PC-3 (cell line): ENCODE results near the gene TRAPPC3L. TPM values are rescaled to one million over a fixed set of nuclear protein-coding genes. Genes with fewer than 3 reads are reported as not detected.

Experiments
- ATAC-seq: fragments of 200-7000 bp; cut with Tn5 transposase; 2 replicates; pipeline ENCODE4 v1.9.1; 2020; ENCODE audit warnings: mild to moderate bottlenecking, moderate library complexity
- BruUV-seq: library from RNA; stranded (reverse); fragments of 400-500 nt; replicated peaks from 2 replicates; lab custom pipeline; 2021; lab: Mats Ljungman, UMichigan
- CTCF ChIA-PET: fragments of 300-600 bp; sonication (Branson Sonifier 250); formaldehyde crosslinking; loops from one replicate; lab custom pipeline; 2022; ENCODE audit warnings: antibody characterized with exemption; lab: Charles Lee
- POLR2A ChIA-PET: fragments of 300-600 bp; sonication (Branson Sonifier 250); formaldehyde crosslinking; loops from one replicate; lab custom pipeline; 2022; ENCODE audit warnings: antibody characterized with exemption; ENCODE audit not compliant: unreplicated experiment; lab: Charles Lee
- DNase-seq: peaks from one replicate; pipeline ENCODE4 v3.0.0-alpha.2; 2015
- H2AFZ ChIP-seq: fragments of 300-600 bp; sonication (generic); 2 replicates; pipeline ENCODE4 v1.6.0; 2016; ENCODE audit warnings: antibody characterized with exemption, low read length
- H3F3A ChIP-seq: fragments of 300-600 bp; sonication (generic); one replicate; pipeline ENCODE4 v1.6.0; 2017; ENCODE audit warnings: antibody characterized with exemption, low read length, control low read depth, mild to moderate bottlenecking; ENCODE audit not compliant: unreplicated experiment
- H3K27ac ChIP-seq: fragments of 300-600 bp; sonication (generic); 2 replicates; pipeline ENCODE4 v1.5.1; 2016; ENCODE audit warnings: mild to moderate bottlenecking, low read length
- H3K27me3 ChIP-seq: fragments of 300-600 bp; sonication (generic); 2 replicates; pipeline ENCODE4 v1.6.1; 2016; ENCODE audit warnings: low read length, mixed read lengths
- H3K36me3 ChIP-seq: fragments of 300-600 bp; sonication (generic); 2 replicates; pipeline ENCODE4 v1.6.1; 2016; ENCODE audit warnings: low read depth, mixed run types, low read length, mixed read lengths
- H3K4me1 ChIP-seq: fragments of 300-600 bp; sonication (generic); 2 replicates; pipeline ENCODE4 v1.5.1; 2016; ENCODE audit warnings: low read length; ENCODE audit not compliant: insufficient read depth
- H3K4me2 ChIP-seq: fragments of 300-600 bp; sonication (generic); 2 replicates; pipeline ENCODE4 v1.6.0; 2016; ENCODE audit warnings: low read length
- H3K4me3 ChIP-seq: fragments of 300-600 bp; sonication (generic); 2 replicates; pipeline ENCODE4 v1.5.1; 2016; ENCODE audit warnings: mild to moderate bottlenecking, low read length, mixed read lengths
- H3K79me2 ChIP-seq: fragments of 300-600 bp; sonication (generic); 2 replicates; pipeline ENCODE4 v1.6.1; 2017; ENCODE audit warnings: low read length, mixed read lengths
- H3K9ac ChIP-seq: fragments of 300-600 bp; sonication (generic); 2 replicates; pipeline ENCODE4 v1.6.0; 2016; ENCODE audit warnings: mild to moderate bottlenecking, low read length
- H3K9me2 ChIP-seq: fragments of 300-600 bp; sonication (generic); replicated peaks from 2 replicates; pipeline ENCODE4 v1.6.1; 2016; ENCODE audit warnings: mixed run types, low read length, mixed read lengths
- H3K9me3 ChIP-seq: fragments of 300-600 bp; sonication (generic); 2 replicates; pipeline ENCODE4 v1.6.1; 2016; ENCODE audit warnings: low read length, mixed read lengths
- H4K20me1 ChIP-seq: fragments of 300-600 bp; sonication (generic); 2 replicates; pipeline ENCODE4 v1.6.1; 2016; ENCODE audit warnings: low read length, mixed read lengths
- EZH2 ChIP-seq: fragments of 300-600 bp; sonication (generic); IDR thresholded peaks from one replicate; pipeline ENCODE4 v1.6.1; 2017; ENCODE audit warnings: antibody characterized with exemption, mild to moderate bottlenecking, low read length; ENCODE audit not compliant: unreplicated experiment
- EZH2phosphoT487 ChIP-seq: fragments of 300-600 bp; sonication (generic); IDR thresholded peaks from 2 replicates; pipeline ENCODE4 v1.6.1; 2018; ENCODE audit warnings: mild to moderate bottlenecking, antibody characterized with exemption, low read length, borderline replicate concordance
- intact Hi-C: fragments of 100-400 bp; cut with micrococcal nuclease; formaldehyde crosslinking; loops from 2 replicates; pipeline ENCODE4 v1.9.0; 2023
- total RNA-seq: library from RNA; depleted of rRNA; stranded (reverse); fragments of >200 nt; gene quantifications from 2 replicates; pipeline ENCODE4 v1.2.3, GENCODE V29; 2014
- TF ChIP-seq, protein P1 (sequence below): fragments of 300-600 bp; sonication (generic); conservative IDR thresholded peaks from 2 replicates; pipeline ENCODE4 v1.5.1; 2017; ENCODE audit warnings: antibody characterized with exemption, low read depth, mild to moderate bottlenecking, low read length

Gene TRAPPC3L
- total RNA-seq, 1 experiment from 2014 or later, result not detected

DNA sequence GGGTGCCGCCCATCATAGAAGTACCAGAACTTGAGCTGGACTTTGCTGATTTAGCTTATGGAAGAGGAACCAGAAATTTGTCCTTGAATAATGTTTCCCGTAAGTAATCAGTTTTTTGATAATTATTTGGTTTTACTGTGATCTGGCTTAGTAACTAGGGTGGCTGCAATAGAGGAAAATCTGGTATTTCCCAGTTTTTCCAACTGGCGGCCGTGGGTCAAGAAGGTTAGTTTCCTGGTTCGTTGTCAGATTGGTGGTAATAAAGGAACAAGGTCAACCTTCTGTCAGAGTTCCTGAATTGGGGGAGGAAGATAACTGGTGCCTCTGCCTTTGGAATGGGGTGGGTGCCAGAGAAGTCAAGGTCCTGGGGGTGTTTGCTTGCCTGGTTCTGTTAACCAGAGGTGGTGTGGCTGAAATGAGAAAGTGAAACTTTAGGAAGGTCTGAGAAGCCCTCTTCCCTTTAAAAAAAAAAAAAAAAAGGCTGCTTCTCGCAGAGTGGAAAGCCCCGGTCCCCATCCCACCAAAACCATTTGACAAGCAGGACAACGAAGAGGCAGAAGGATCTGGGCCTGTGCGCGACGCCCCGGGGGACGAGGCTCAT is 84.1 kb downstream of the TRAPPC3L start, which contains the start of gene CALHM6:
Gene CALHM6 (plus strand): TSS at position 45 of the 601 bp plus-strand sequence. CDS start 555 bp downstream, at position 600.
- H3K27ac ChIP-seq, result no peak within 1 kb of the TSS
- DNase-seq (no peak), ATAC-seq (no peak)
- no TSS peak for BruUV-seq
- no peak within 1 kb of the TSS for H3K9ac ChIP-seq
- intact Hi-C loops, result no loop called here
- H3K27me3 ChIP-seq, result peaks cover 22% of the 10 kb centered on the region
- no peaks in the 10 kb centered on the region for H3K36me3 ChIP-seq
- no peaks in the 10 kb centered on the region for H3K9me2 ChIP-seq
- no peaks in the 10 kb centered on the region for H3F3A ChIP-seq
- ChIA-PET POLR2A (no interaction called here), CTCF (no interaction called here)
- H3K9me3 ChIP-seq, result no peaks in the 10 kb centered on the region
- no peak within 1 kb of the TSS for H3K4me2 ChIP-seq
- TF ChIP-seq EZH2phosphoT487, result no peak
- TF ChIP-seq EZH2, result no peak
- TF ChIP-seq, protein P1, sequence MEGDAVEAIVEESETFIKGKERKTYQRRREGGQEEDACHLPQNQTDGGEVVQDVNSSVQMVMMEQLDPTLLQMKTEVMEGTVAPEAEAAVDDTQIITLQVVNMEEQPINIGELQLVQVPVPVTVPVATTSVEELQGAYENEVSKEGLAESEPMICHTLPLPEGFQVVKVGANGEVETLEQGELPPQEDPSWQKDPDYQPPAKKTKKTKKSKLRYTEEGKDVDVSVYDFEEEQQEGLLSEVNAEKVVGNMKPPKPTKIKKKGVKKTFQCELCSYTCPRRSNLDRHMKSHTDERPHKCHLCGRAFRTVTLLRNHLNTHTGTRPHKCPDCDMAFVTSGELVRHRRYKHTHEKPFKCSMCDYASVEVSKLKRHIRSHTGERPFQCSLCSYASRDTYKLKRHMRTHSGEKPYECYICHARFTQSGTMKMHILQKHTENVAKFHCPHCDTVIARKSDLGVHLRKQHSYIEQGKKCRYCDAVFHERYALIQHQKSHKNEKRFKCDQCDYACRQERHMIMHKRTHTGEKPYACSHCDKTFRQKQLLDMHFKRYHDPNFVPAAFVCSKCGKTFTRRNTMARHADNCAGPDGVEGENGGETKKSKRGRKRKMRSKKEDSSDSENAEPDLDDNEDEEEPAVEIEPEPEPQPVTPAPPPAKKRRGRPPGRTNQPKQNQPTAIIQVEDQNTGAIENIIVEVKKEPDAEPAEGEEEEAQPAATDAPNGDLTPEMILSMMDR, result no peak
- H3K4me3 ChIP-seq, result no peak within 1 kb of the TSS
- H4K20me1 ChIP-seq, result no peaks in the 10 kb centered on the region
- no peaks in the 10 kb centered on the region for H3K4me1 ChIP-seq
- H3K79me2 ChIP-seq, result no peaks in the 10 kb centered on the region
- no peak within 1 kb of the TSS for H2AFZ ChIP-seq

DNA sequence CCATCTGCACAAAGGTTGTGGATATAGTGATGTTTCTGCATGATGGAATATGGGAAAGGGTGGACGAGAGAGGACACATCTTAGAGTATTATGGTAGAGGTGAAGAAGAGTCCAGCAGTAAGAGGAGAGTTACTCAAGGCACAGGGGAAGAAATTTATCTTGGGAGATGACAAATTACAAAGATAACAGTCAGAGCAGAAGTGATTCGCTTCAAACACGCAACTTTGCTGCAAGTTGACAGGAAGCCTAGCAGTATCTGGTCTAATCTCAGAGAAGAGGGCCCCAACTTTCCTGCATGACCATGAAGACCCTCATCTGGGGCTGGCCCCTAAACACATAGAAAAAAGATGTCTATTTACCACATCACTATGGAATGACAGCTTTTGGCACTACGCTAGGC is 85.6 kb downstream of the TRAPPC3L start:
- ATAC-seq (no peak), DNase-seq (no peak)
- H3K27ac ChIP-seq, result no peak overlapping the region
- no peaks in the 10 kb centered on the region for H3K79me2 ChIP-seq
- no peak overlapping the region for H3K4me2 ChIP-seq
- no peaks in the 10 kb centered on the region for H3K4me1 ChIP-seq
- H3K9me3 ChIP-seq, result no peaks in the 10 kb centered on the region
- ChIA-PET CTCF (no interaction called here), POLR2A (no interaction called here)
- BruUV-seq, result no TSS peak
- H2AFZ ChIP-seq, result no peak overlapping the region
- no peak for TF ChIP-seq EZH2
- TF ChIP-seq EZH2phosphoT487, result no peak
- TF ChIP-seq, protein P1, result no peak
- no peak overlapping the region for H3K4me3 ChIP-seq
- H3K36me3 ChIP-seq, result no peaks in the 10 kb centered on the region
- intact Hi-C loops, result no loop called here
- H3F3A ChIP-seq, result no peaks in the 10 kb centered on the region
- no peak overlapping the region for H3K9ac ChIP-seq
- H3K9me2 ChIP-seq, result no peaks in the 10 kb centered on the region
- H4K20me1 ChIP-seq, result no peaks in the 10 kb centered on the region
- H3K27me3 ChIP-seq, result peaks cover 22% of the 10 kb centered on the region

DNA sequence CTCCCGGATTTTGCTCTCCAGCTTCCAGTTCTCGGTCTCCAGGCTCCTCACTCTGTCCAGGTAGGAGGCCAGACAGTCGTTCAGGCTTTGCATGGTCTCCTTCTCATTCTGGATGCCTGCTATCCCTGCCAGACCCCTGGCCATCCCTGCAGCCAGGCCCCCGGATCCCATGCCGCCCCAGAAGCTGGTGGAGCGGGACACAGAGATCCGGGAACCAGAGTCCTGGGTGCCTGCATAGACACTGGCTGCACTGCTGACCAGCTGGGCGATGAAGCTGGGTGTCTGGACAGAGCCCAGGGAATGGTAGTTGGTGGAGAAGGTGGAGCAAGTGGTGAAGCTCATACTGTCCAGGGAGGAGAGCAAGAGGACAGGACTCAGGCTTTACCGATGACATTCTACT is 87.2 kb downstream of the TRAPPC3L start:
- no peak overlapping the region for H3K4me3 ChIP-seq
- H3K9me2 ChIP-seq, result no peaks in the 10 kb centered on the region
- TF ChIP-seq EZH2, result no peak
- TF ChIP-seq, protein P1, result no peak
- no peak for TF ChIP-seq EZH2phosphoT487
- H3F3A ChIP-seq, result no peaks in the 10 kb centered on the region
- no peaks in the 10 kb centered on the region for H3K36me3 ChIP-seq
- DNase-seq (no peak), ATAC-seq (no peak)
- H3K79me2 ChIP-seq, result no peaks in the 10 kb centered on the region
- H3K4me2 ChIP-seq, result no peak overlapping the region
- intact Hi-C loops, result no loop called here
- H3K27ac ChIP-seq, result no peak overlapping the region
- ChIA-PET POLR2A (no interaction called here), CTCF (no interaction called here)
- H3K9ac ChIP-seq, result no peak overlapping the region
- BruUV-seq, result no TSS peak
- no peak overlapping the region for H2AFZ ChIP-seq
- H4K20me1 ChIP-seq, result no peaks in the 10 kb centered on the region
- no peaks in the 10 kb centered on the region for H3K4me1 ChIP-seq
- H3K9me3 ChIP-seq, result no peaks in the 10 kb centered on the region
- H3K27me3 ChIP-seq, result peaks cover 9% of the 10 kb centered on the region; the same call in 1 of the 2 replicates
